ENCODE data around the gene HLA-DRA. TPM values are rescaled to one million over a fixed set of nuclear protein-coding genes. Genes with fewer than 3 reads are reported as not detected.

Gene HLA-DRA
- total RNA-seq, 1 donor from 2014 or later, result 54.3 TPM

GRCh38 chr6:32444433-32444832 lies 4.7 kb downstream of the HLA-DRA start:
- Histone ChIP-seq H3K4me1 (ENCODE audit: control insufficient read depth in 3 of 3, insufficient read depth in 3 of 3, low read length in 3 of 3) (peaks cover 0 to 5% (median 0%) of the 10 kb centered on the region in 3 donors), H3K4me3 (ENCODE audit: low read length in 3 of 3) (no peak overlapping the region), H3K27ac (ENCODE audit: low read depth, low read length) (no peak overlapping the region), H3K27me3 (ENCODE audit: control insufficient read depth in 3 of 3, insufficient read depth in 3 of 3, low read length in 3 of 3) (peaks cover 0 to 11% (median 0%) of the 10 kb centered on the region in 3 donors), H3K36me3 (ENCODE audit: control insufficient read depth in 3 of 3, insufficient read depth in 3 of 3, low read length in 3 of 3) (no peaks in the 10 kb centered on the region), H3K9me3 (ENCODE audit: control insufficient read depth in 3 of 3, low read length in 3 of 3) (no peaks in the 10 kb centered on the region), H3K9ac (ENCODE audit: low read depth in 1 of 3, low read length in 3 of 3) (no peak overlapping the region)

- Histone ChIP-seq H3K27me3 (ENCODE audit: control insufficient read depth in 3 of 3, insufficient read depth in 3 of 3, low read length in 3 of 3) (peaks cover 0 to 10% (median 0%) of the 10 kb centered on the region in 3 donors), H3K4me1 (ENCODE audit: control insufficient read depth in 3 of 3, insufficient read depth in 3 of 3, low read length in 3 of 3) (peaks cover 0 to 5% (median 0%) of the 10 kb centered on the region in 3 donors), H3K4me3 (ENCODE audit: low read length in 3 of 3) (no peak overlapping the region), H3K9ac (ENCODE audit: low read depth in 1 of 3, low read length in 3 of 3) (no peak overlapping the region), H3K27ac (ENCODE audit: low read depth, low read length) (no peak overlapping the region), H3K36me3 (ENCODE audit: control insufficient read depth in 3 of 3, insufficient read depth in 3 of 3, low read length in 3 of 3) (no peaks in the 10 kb centered on the region), H3K9me3 (ENCODE audit: control insufficient read depth in 3 of 3, low read length in 3 of 3) (no peaks in the 10 kb centered on the region)
Measured at GRCh38 chr6:32445321-32445854, 5.7 kb downstream of the HLA-DRA start.

- Histone ChIP-seq H3K9ac (ENCODE audit: low read depth in 1 of 3, low read length in 3 of 3) (no peak overlapping the region), H3K36me3 (ENCODE audit: control insufficient read depth in 3 of 3, insufficient read depth in 3 of 3, low read length in 3 of 3) (no peaks in the 10 kb centered on the region), H3K27me3 (ENCODE audit: control insufficient read depth in 3 of 3, insufficient read depth in 3 of 3, low read length in 3 of 3) (peaks cover 0 to 9% (median 0%) of the 10 kb centered on the region in 3 donors), H3K9me3 (ENCODE audit: control insufficient read depth in 3 of 3, low read length in 3 of 3) (no peaks in the 10 kb centered on the region), H3K27ac (ENCODE audit: low read depth, low read length) (no peak overlapping the region), H3K4me3 (ENCODE audit: low read length in 3 of 3) (no peak overlapping the region), H3K4me1 (ENCODE audit: control insufficient read depth in 3 of 3, insufficient read depth in 3 of 3, low read length in 3 of 3) (no peaks in the 10 kb centered on the region)
Measured at GRCh38 chr6:32447932-32448331, 8.2 kb downstream of the HLA-DRA start.

DNA sequence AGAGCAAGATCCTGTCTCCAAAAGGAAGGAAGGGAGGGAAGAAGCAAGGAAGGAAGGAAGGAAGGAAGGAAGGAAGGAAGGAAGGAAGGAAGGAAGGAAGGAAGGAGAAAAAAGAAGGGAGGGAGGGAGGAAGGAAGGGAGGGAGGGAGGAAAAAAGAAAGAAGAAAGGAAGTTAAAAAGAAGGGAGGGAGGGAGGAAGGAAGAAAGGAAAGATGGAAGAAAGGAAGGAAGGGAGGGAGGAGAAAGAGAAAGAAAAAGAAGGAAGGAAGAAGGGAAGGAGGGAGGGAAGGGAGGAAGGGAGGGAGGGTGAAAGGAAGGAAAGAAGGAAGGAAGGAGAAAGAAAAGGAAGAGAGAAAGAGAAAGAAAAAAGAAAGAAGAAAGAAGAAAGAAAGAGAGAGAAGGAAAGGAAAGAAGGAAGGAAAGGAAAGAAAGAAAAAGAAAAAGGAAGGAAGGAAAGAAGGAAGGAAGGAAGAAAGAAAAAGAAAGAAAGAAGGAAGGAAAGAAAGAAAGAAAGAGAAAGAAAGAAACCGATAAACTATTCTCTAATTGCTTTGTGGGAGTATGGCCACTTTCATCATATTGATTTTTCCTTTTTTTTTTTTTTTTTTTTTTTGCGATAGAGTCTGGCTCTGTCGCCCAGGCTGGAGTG lies 9.5 kb downstream of the HLA-DRA start:
- no peaks in the 10 kb centered on the region for H3K9me3 ChIP-seq (ENCODE audit: control insufficient read depth in 3 of 3, low read length in 3 of 3)
- H3K4me3 ChIP-seq (ENCODE audit: low read length in 3 of 3), result no peak overlapping the region
- H3K36me3 ChIP-seq (ENCODE audit: control insufficient read depth in 3 of 3, insufficient read depth in 3 of 3, low read length in 3 of 3), result no peaks in the 10 kb centered on the region
- H3K9ac ChIP-seq (ENCODE audit: low read depth in 1 of 3, low read length in 3 of 3), result no peak overlapping the region
- peaks cover 0 to 15% (median 0%) of the 10 kb centered on the region in 3 donors for H3K27me3 ChIP-seq (ENCODE audit: control insufficient read depth in 3 of 3, insufficient read depth in 3 of 3, low read length in 3 of 3)
- no peak overlapping the region for H3K27ac ChIP-seq (ENCODE audit: low read depth, low read length)
- H3K4me1 ChIP-seq (ENCODE audit: control insufficient read depth in 3 of 3, insufficient read depth in 3 of 3, low read length in 3 of 3), result no peaks in the 10 kb centered on the region

GRCh38 chr6:32457054-32457453 lies 17.4 kb downstream of the HLA-DRA start:
- peaks cover 0 to 20% (median 4%) of the 10 kb centered on the region in 3 donors for H3K27me3 ChIP-seq (ENCODE audit: control insufficient read depth in 3 of 3, insufficient read depth in 3 of 3, low read length in 3 of 3)
- H3K9ac ChIP-seq (ENCODE audit: low read depth in 1 of 3, low read length in 3 of 3), result no peak overlapping the region
- H3K36me3 ChIP-seq (ENCODE audit: control insufficient read depth in 3 of 3, insufficient read depth in 3 of 3, low read length in 3 of 3), result no peaks in the 10 kb centered on the region
- H3K4me3 ChIP-seq (ENCODE audit: low read length in 3 of 3), result no peak overlapping the region
- no peaks in the 10 kb centered on the region for H3K4me1 ChIP-seq (ENCODE audit: control insufficient read depth in 3 of 3, insufficient read depth in 3 of 3, low read length in 3 of 3)
- peaks cover 0 to 3% (median 0%) of the 10 kb centered on the region in 3 donors for H3K9me3 ChIP-seq (ENCODE audit: control insufficient read depth in 3 of 3, low read length in 3 of 3)
- H3K27ac ChIP-seq (ENCODE audit: low read depth, low read length), result no peak overlapping the region

- no peak overlapping the region for H3K27ac ChIP-seq (ENCODE audit: low read depth, low read length)
- peak overlapping the region in 2 of 3 donors; percentile 26 to 29 for H3K4me3 ChIP-seq (ENCODE audit: low read length in 3 of 3)
- H3K4me1 ChIP-seq (ENCODE audit: control insufficient read depth in 3 of 3, insufficient read depth in 3 of 3, low read length in 3 of 3), result no peaks in the 10 kb centered on the region
- H3K9ac ChIP-seq (ENCODE audit: low read depth in 1 of 3, low read length in 3 of 3), result peak overlapping the region in 1 of 3 donors; percentile 8
- no peaks in the 10 kb centered on the region for H3K36me3 ChIP-seq (ENCODE audit: control insufficient read depth in 3 of 3, insufficient read depth in 3 of 3, low read length in 3 of 3)
- peaks cover 0 to 3% (median 0%) of the 10 kb centered on the region in 3 donors for H3K9me3 ChIP-seq (ENCODE audit: control insufficient read depth in 3 of 3, low read length in 3 of 3)
- H3K27me3 ChIP-seq (ENCODE audit: control insufficient read depth in 3 of 3, insufficient read depth in 3 of 3, low read length in 3 of 3), result peaks cover 0 to 12% (median 4%) of the 10 kb centered on the region in 3 donors
Measured at GRCh38 chr6:32459781-32460424, 20.2 kb downstream of the HLA-DRA start.

GRCh38 chr6:32460528-32460927 lies 20.8 kb downstream of the HLA-DRA start:
- no peak overlapping the region for H3K9ac ChIP-seq (ENCODE audit: low read depth in 1 of 3, low read length in 3 of 3)
- no peaks in the 10 kb centered on the region for H3K4me1 ChIP-seq (ENCODE audit: control insufficient read depth in 3 of 3, insufficient read depth in 3 of 3, low read length in 3 of 3)
- H3K36me3 ChIP-seq (ENCODE audit: control insufficient read depth in 3 of 3, insufficient read depth in 3 of 3, low read length in 3 of 3), result no peaks in the 10 kb centered on the region
- H3K4me3 ChIP-seq (ENCODE audit: low read length in 3 of 3), result no peak overlapping the region
- no peak overlapping the region for H3K27ac ChIP-seq (ENCODE audit: low read depth, low read length)
- peaks cover 0 to 12% (median 4%) of the 10 kb centered on the region in 3 donors for H3K27me3 ChIP-seq (ENCODE audit: control insufficient read depth in 3 of 3, insufficient read depth in 3 of 3, low read length in 3 of 3)
- peaks cover 0 to 3% (median 0%) of the 10 kb centered on the region in 3 donors for H3K9me3 ChIP-seq (ENCODE audit: control insufficient read depth in 3 of 3, low read length in 3 of 3)

GRCh38 chr6:32461493-32461892 lies 21.8 kb downstream of the HLA-DRA start:
- H3K9me3 ChIP-seq (ENCODE audit: control insufficient read depth in 3 of 3, low read length in 3 of 3), result peaks cover 0 to 3% (median 0%) of the 10 kb centered on the region in 3 donors
- H3K27me3 ChIP-seq (ENCODE audit: control insufficient read depth in 3 of 3, insufficient read depth in 3 of 3, low read length in 3 of 3), result peaks cover 0 to 9% (median 4%) of the 10 kb centered on the region in 3 donors
- H3K27ac ChIP-seq (ENCODE audit: low read depth, low read length), result no peak overlapping the region
- H3K4me1 ChIP-seq (ENCODE audit: control insufficient read depth in 3 of 3, insufficient read depth in 3 of 3, low read length in 3 of 3), result no peaks in the 10 kb centered on the region
- H3K4me3 ChIP-seq (ENCODE audit: low read length in 3 of 3), result no peak overlapping the region
- no peaks in the 10 kb centered on the region for H3K36me3 ChIP-seq (ENCODE audit: control insufficient read depth in 3 of 3, insufficient read depth in 3 of 3, low read length in 3 of 3)
- no peak overlapping the region for H3K9ac ChIP-seq (ENCODE audit: low read depth in 1 of 3, low read length in 3 of 3)

DNA sequence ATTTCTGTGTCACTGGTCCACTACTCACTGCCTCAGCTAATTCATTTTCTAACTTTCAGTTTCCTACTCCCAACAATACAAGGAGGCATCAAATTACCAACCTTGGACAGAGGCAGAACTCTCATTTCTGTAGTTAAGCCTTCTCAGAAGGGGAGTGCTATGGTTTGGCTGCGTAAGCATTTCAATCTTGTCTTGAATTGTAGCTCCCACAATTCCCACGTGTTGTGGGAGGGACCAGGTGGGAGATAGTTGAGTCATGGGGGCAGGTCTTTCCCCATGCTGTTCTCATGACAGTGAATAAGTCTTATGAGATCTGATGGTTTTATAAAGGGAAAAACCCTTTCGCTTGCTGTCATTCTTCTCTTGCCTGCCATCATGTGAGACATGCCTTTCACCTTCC lies 22.9 kb downstream of the HLA-DRA start:
- no peak overlapping the region for H3K4me3 ChIP-seq (ENCODE audit: low read length in 3 of 3)
- no peak overlapping the region for H3K27ac ChIP-seq (ENCODE audit: low read depth, low read length)
- peaks cover 0 to 2% (median 0%) of the 10 kb centered on the region in 3 donors for H3K9me3 ChIP-seq (ENCODE audit: control insufficient read depth in 3 of 3, low read length in 3 of 3)
- no peaks in the 10 kb centered on the region for H3K36me3 ChIP-seq (ENCODE audit: control insufficient read depth in 3 of 3, insufficient read depth in 3 of 3, low read length in 3 of 3)
- peaks cover 0 to 8% (median 4%) of the 10 kb centered on the region in 3 donors for H3K27me3 ChIP-seq (ENCODE audit: control insufficient read depth in 3 of 3, insufficient read depth in 3 of 3, low read length in 3 of 3)
- H3K9ac ChIP-seq (ENCODE audit: low read depth in 1 of 3, low read length in 3 of 3), result no peak overlapping the region
- H3K4me1 ChIP-seq (ENCODE audit: control insufficient read depth in 3 of 3, insufficient read depth in 3 of 3, low read length in 3 of 3), result no peaks in the 10 kb centered on the region

All from skeletal muscle tissue (tissue), 4 donors.